ENCODE results near the gene IGSF8.

DNA sequence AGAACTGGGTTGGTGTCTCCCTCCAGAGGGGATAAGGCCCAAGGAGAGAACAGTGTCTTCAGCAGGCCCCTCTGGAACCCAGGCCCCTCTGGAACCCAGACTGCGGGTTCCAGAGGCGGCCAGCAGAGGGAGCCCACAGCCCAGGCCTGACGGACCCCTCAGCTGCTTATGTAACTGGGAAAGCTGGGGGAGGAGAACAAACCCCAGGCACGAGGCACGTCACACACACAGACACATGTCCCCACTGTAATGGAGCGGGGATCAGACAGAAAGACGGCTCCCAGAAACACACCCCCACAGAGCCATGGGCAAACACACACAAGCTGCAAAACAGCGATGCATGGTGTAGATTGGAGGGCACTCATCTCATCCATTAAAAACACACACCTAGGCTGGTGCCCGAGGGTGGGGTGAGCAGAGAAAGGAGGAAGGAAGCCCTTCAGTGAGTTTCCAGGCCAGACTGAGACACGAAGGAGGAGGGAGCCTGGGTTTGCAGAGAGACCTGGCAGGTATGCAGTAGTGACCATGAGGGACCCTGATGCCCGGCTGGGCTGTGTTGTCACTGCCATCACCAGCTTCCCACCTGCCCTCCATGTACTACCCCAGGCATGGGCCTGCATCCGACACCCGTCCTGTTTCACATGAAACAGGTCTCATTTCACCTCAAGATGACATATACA is 2.8 kb upstream of the IGSF8 start:
- TF ChIP-seq, protein P1, sequence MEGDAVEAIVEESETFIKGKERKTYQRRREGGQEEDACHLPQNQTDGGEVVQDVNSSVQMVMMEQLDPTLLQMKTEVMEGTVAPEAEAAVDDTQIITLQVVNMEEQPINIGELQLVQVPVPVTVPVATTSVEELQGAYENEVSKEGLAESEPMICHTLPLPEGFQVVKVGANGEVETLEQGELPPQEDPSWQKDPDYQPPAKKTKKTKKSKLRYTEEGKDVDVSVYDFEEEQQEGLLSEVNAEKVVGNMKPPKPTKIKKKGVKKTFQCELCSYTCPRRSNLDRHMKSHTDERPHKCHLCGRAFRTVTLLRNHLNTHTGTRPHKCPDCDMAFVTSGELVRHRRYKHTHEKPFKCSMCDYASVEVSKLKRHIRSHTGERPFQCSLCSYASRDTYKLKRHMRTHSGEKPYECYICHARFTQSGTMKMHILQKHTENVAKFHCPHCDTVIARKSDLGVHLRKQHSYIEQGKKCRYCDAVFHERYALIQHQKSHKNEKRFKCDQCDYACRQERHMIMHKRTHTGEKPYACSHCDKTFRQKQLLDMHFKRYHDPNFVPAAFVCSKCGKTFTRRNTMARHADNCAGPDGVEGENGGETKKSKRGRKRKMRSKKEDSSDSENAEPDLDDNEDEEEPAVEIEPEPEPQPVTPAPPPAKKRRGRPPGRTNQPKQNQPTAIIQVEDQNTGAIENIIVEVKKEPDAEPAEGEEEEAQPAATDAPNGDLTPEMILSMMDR (IDR thresholded peaks at IDR 0.05) = peak; percentile 87
- TF ChIP-seq MXD4 (CRISPR knock-in tag; IDR thresholded peaks at IDR 0.05; ENCODE audit: borderline replicate concordance) = no peak

All from WTC11 (cell line).